ENCODE results near the gene SH2D2A. TPM values are rescaled to one million over a fixed set of nuclear protein-coding genes. Genes with fewer than 3 reads are reported as not detected.

SH2D2A gene
- polyA plus RNA-seq, 1 donor from 2014 or later = not detected

GRCh38 chr1:156860628-156861423, 44.2 kb upstream of the SH2D2A start, which contains the start of gene NTRK1:
Gene NTRK1, plus strand, starts transcription at chr1:156860865. Its CDS starts 70 bp downstream, at chr1:156860935.
- Histone ChIP-seq H3K27ac (ENCODE audit: low read length) (no peak within 1 kb of the TSS), H3K9ac (ENCODE audit: low read length) (peak within 1 kb of the TSS; percentile 45), H3K9me2 (ENCODE audit: insufficient read depth, low read length) (no peaks in the 10 kb centered on the region), H3K4me3 (ENCODE audit: low read length) (peak within 1 kb of the TSS; percentile 64), H3K79me2 (replicated peaks; ENCODE audit: insufficient read depth, low read length) (no peaks in the 10 kb centered on the region), H3K9me3 (ENCODE audit: low read length) (no peaks in the 10 kb centered on the region), H3K27me3 (ENCODE audit: insufficient read depth, low read depth, low read length) (peaks cover 56% of the 10 kb centered on the region), H3K4me2 (ENCODE audit: low read length) (peak within 1 kb of the TSS; percentile 84), H3F3A (ENCODE audit: insufficient read depth, low read length, poor library complexity, severe bottlenecking) (no peaks in the 10 kb centered on the region), H3K36me3 (ENCODE audit: insufficient read depth, low read length) (no peaks in the 10 kb centered on the region), H4K20me1 (ENCODE audit: insufficient read depth) (no peaks in the 10 kb centered on the region), H2AFZ (ENCODE audit: low read depth, low read length) (no peak within 1 kb of the TSS)
- TF ChIP-seq EP300 (conservative IDR thresholded peaks at IDR 0.05; ENCODE audit: poor library complexity, severe bottlenecking) (no peak), MXI1 (conservative IDR thresholded peaks at IDR 0.05; ENCODE audit: poor library complexity, severe bottlenecking) (no peak), RAD21 (conservative IDR thresholded peaks at IDR 0.05) (no peak), EZH2 (IDR thresholded peaks at IDR 0.05; ENCODE audit: borderline replicate concordance, insufficient read depth, low read length, poor library complexity, severe bottlenecking) (no peak), REST (IDR thresholded peaks at IDR 0.05; ENCODE audit: borderline replicate concordance) (no peak), POLR2AphosphoS5 (IDR thresholded peaks at IDR 0.05) (no peak), TAF1 (IDR thresholded peaks at IDR 0.05; ENCODE audit: low read depth) (no peak), SMC3 (conservative IDR thresholded peaks at IDR 0.05; ENCODE audit: poor library complexity) (no peak), CTCF (IDR thresholded peaks at IDR 0.05; ENCODE audit: poor library complexity, severe bottlenecking) (no peak)

- Histone ChIP-seq H4K20me1 (ENCODE audit: insufficient read depth) (no peaks in the 10 kb centered on the region), H3K27ac (ENCODE audit: low read length) (no peak overlapping the region), H3F3A (ENCODE audit: insufficient read depth, low read length, poor library complexity, severe bottlenecking) (no peaks in the 10 kb centered on the region), H3K27me3 (ENCODE audit: insufficient read depth, low read depth, low read length) (peaks cover 56% of the 10 kb centered on the region), H3K9me2 (ENCODE audit: insufficient read depth, low read length) (no peaks in the 10 kb centered on the region), H3K4me3 (ENCODE audit: low read length) (peak overlapping the region; percentile 64), H3K9ac (ENCODE audit: low read length) (peak overlapping the region; percentile 45), H3K9me3 (ENCODE audit: low read length) (no peaks in the 10 kb centered on the region), H2AFZ (ENCODE audit: low read depth, low read length) (no peak overlapping the region), H3K36me3 (ENCODE audit: insufficient read depth, low read length) (no peaks in the 10 kb centered on the region), H3K4me2 (ENCODE audit: low read length) (peak overlapping the region; percentile 84), H3K79me2 (replicated peaks; ENCODE audit: insufficient read depth, low read length) (no peaks in the 10 kb centered on the region)
- TF ChIP-seq EZH2 (IDR thresholded peaks at IDR 0.05; ENCODE audit: borderline replicate concordance, insufficient read depth, low read length, poor library complexity, severe bottlenecking) (no peak), SMC3 (conservative IDR thresholded peaks at IDR 0.05; ENCODE audit: poor library complexity) (peak; percentile 88), TAF1 (IDR thresholded peaks at IDR 0.05; ENCODE audit: low read depth) (no peak), RAD21 (conservative IDR thresholded peaks at IDR 0.05) (peak; percentile 82), REST (IDR thresholded peaks at IDR 0.05; ENCODE audit: borderline replicate concordance) (no peak), MXI1 (conservative IDR thresholded peaks at IDR 0.05; ENCODE audit: poor library complexity, severe bottlenecking) (peak; percentile 11), EP300 (conservative IDR thresholded peaks at IDR 0.05; ENCODE audit: poor library complexity, severe bottlenecking) (no peak), CTCF (IDR thresholded peaks at IDR 0.05; ENCODE audit: poor library complexity, severe bottlenecking) (peak; percentile 89)
Observed at GRCh38 chr1:156860113-156860627, 43.5 kb upstream of the SH2D2A start.
